Fibroblast of mammary gland (primary cell): ENCODE measurements around the gene NADSYN1.

Experiments used
- DNase-seq: peaks from one replicate; pipeline ENCODE4 v3.0.0-alpha.2; 2010; ENCODE audit warnings: low read depth
- H3K4me3 ChIP-seq: 2 replicates; pipeline ENCODE4 v1.5.1; 2011; ENCODE audit warnings: low read depth, mild to moderate bottlenecking, low read length, moderate library complexity; ENCODE audit not compliant: control insufficient read depth
- CTCF ChIP-seq: conservative IDR thresholded peaks from 2 replicates; pipeline ENCODE4 v1.5.1; 2011; ENCODE audit warnings: low read depth, low read length, inconsistent platforms; ENCODE audit not compliant: control insufficient read depth, insufficient read depth

NADSYN1 gene

GRCh38 chr11:71454470-71455113, 1.6 kb downstream of the NADSYN1 start:
- TF ChIP-seq CTCF, result no peak
- H3K4me3 ChIP-seq, result no peak overlapping the region
- no peak for DNase-seq

- no peak overlapping the region for H3K4me3 ChIP-seq
- DNase-seq, result no peak
- TF ChIP-seq CTCF, result no peak
Observed at GRCh38 chr11:71456294-71456693, 3.3 kb downstream of the NADSYN1 start.

- DNase-seq, result no peak
- no peak overlapping the region for H3K4me3 ChIP-seq
- TF ChIP-seq CTCF, result no peak
Observed at GRCh38 chr11:71456831-71457230, 3.8 kb downstream of the NADSYN1 start.

GRCh38 chr11:71458146-71459070, 5.4 kb downstream of the NADSYN1 start:
- DNase-seq, result no peak
- H3K4me3 ChIP-seq, result no peak overlapping the region
- no peak for TF ChIP-seq CTCF

- no peak for TF ChIP-seq CTCF
- no peak for DNase-seq
- no peak overlapping the region for H3K4me3 ChIP-seq
Observed at GRCh38 chr11:71459076-71459766, 6.2 kb downstream of the NADSYN1 start.

- no peak for DNase-seq
- TF ChIP-seq CTCF, result no peak
- H3K4me3 ChIP-seq, result no peak overlapping the region
Observed at GRCh38 chr11:71459767-71460320, 6.8 kb downstream of the NADSYN1 start.
